CD4-positive, alpha-beta T cell treated with Interleukin-21 for 1 hour (primary cell): ENCODE measurements around the gene KIAA0513.

ENCODE experiments used
- DNase-seq: peaks from one replicate; pipeline ENCODE4 v3.0.0-alpha.2; 2020

KIAA0513 gene

DNA sequence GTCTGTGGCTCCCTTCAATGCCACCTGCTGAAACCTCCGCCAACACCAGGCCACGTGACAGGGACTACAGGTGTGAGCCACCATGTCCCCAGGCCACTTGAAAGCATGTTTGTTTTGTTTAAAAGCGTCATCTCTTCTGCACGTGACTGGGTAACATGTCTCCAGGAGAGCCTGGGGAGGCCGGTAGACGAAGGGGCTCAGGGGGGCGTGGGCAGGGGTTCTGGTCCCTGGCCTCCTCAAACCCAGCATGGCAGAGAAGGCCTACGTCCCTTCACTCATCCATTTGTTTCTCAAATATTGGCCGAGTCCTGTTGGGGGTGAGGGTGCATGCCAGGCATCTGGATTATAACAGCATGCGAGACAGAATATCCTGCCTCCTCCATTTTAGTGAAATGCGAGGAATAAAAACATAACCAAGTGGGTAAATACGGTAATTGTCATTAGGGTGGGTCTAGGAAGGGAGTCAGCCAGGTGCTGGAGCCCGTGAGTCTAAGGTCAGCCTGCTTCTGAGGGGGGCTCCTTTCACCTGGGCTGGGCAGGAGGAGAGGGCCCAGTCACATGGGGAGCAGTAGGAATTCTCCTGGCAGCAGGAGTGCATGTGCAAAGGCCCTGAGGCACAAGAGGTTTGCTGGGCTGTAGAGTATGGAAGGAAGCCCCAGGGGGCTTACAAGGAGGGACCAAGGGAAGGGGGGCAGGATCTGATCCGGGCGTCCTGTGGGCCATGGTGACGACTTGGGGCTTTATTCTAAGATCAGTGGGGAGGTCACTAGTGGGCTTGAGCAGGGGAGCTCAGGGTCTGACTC is 111.4 kb downstream of the KIAA0513 start:
- no peak for DNase-seq

DNA sequence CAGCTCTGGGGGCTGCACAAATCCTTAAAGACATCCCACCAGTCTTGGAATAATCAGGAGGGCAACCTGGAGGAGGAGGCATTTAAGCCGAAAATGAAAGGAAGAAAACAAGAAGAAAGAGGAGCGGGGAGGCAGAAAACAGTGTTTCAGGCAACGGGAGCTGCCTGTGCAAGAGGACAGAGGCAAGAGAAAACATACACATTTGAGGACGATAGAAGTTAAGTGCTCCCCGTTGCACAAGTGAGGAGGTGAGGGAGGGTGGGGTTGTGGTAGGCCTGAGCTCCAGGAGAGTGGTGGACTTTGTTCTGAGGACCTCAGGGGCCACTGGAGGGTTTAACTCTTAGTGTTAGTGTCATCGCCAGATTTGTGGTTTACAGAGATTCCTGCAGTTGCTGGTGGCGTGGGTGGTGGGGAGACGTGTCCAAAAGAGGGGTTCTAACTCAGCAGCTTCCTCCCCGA is 112.3 kb downstream of the KIAA0513 start:
- no peak for DNase-seq

DNA sequence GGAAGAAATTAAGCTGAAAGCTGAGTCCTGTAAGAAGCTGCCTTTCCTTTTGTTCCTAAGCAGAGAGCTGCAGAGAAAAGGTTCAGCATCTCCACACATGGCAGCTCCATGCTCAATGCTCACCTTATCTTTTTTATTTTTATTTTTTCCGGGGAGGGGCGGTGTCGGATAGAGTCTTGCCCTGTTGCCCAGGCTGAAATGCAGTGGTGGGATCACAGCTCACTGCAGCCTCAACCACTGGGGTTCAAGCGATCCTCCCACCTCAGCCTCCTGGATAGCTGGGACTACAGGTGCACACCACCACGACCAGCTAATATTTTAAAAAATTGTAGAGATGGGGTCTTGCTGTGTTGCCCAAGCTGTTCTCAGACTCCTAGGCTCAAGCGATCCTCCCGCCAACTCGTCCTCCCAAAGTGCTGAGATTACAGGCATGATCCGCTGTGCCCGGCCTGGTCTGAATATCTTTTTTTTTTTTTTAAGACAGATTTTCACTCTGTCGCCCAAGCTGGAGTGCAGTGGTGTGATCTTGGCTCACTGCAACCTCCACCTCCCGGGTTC is 112.9 kb downstream of the KIAA0513 start:
- DNase-seq = no peak

DNA sequence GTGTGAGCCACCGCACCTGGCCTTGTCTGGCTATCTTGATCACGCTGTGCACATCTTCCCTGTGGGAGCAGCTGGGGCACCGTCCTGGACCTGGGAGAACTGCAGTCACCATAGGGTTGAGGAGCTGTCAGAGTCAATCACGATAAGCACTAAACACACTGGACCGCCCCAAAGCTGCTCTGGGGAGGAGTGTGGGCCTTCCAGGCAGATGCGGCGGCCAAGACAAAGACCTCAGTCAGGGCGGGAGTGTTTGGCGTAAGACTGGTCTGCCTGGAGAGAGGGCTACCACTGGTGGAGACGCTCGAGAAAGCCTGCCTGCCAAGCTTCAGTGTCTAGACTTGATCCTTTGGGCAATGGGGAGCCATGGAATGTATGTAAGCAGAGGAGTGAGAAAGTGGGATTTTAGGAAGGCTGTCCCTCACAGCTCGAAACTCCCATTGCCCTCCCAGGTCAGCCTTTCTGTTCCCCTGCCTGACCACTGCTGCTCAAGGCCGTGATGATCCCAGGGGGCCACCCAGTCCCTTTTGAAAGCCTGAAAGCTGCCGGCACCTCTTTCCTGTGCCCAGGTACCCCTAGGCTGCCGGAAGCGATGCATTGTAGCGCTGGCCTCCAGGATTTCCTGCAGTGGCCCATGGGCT is 114.0 kb downstream of the KIAA0513 start:
- DNase-seq = no peak

DNA sequence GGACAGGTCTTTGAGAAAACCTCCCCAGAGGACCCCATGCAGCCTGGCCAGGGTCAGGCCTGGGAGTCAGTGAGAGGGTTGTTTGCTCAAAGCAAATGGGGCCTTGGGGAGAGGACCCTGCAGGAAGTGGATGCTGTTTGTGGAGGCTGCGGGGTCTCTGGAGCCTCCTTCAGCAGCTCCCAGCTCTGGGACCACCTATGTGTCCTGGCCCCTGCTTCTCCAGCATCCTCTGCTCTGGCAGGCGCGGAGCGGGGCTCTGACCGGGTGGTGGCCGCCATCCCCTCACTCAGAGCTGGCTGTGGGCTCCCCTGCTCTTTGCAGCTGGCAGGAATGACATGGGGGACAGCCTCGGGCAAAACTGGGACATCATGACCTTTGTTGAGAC is 114.5 kb downstream of the KIAA0513 start:
- no peak for DNase-seq

DNA sequence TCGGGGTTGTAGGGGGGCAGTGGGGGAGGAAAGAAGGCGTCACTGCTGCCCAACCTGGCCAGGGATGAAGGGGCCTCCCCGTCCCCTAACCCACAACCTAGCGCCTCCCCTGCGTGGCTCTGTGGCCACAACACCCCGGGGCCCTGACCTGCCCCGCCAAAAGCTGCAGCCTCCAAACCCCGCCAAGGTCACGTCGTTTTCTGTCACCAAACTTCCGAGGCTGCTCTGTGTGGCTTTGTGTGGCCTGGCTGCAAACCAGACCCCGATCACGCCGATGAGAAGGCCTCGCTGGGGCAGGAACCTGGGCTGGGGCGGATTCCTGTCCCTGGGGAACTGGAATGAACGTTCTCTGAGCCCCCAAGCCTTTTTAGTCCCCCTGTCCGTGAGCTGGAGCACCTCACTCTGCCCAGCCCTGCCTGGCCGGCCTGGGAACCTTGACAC is 115.2 kb downstream of the KIAA0513 start:
- DNase-seq = no peak
